Osteoblast (primary cell): Measurements from ENCODE around the gene PLEKHG4. TPM values are rescaled to one million over a fixed set of nuclear protein-coding genes. Genes with fewer than 3 reads are reported as not detected.

Experiments used
- DNase-seq: peaks from one replicate; pipeline ENCODE4 v3.0.0; 2011; ENCODE audit warnings: low spot score, mixed read lengths; ENCODE audit not compliant: insufficient read length; ENCODE audit errors: missing footprints
- H2AFZ ChIP-seq: 2 replicates; pipeline ENCODE4 v1.6.0; 2011; ENCODE audit warnings: mild to moderate bottlenecking, low read length
- H3K27ac ChIP-seq: 2 replicates; pipeline ENCODE4 v1.5.1; 2011; ENCODE audit warnings: mild to moderate bottlenecking, low read depth, low read length, moderate library complexity
- H3K27me3 ChIP-seq: 2 replicates; pipeline ENCODE4 v1.6.0; 2012; ENCODE audit warnings: mild to moderate bottlenecking, control low read depth, inconsistent platforms, low read length, moderate library complexity; ENCODE audit not compliant: insufficient read depth
- H3K36me3 ChIP-seq: 2 replicates; pipeline ENCODE4 v1.5.1; 2011; ENCODE audit warnings: mild to moderate bottlenecking, low read length, control low read depth, moderate library complexity; ENCODE audit not compliant: insufficient read depth
- H3K4me1 ChIP-seq: 2 replicates; pipeline ENCODE4 v1.5.1; 2011; ENCODE audit warnings: mild to moderate bottlenecking, low read length, control low read depth, moderate library complexity; ENCODE audit not compliant: insufficient read depth
- H3K4me2 ChIP-seq: 2 replicates; pipeline ENCODE4 v1.6.0; 2011; ENCODE audit warnings: mild to moderate bottlenecking, low read length; ENCODE audit not compliant: insufficient read depth
- H3K4me3 ChIP-seq: fragments of 200-600 bp; sonication (generic); 3 replicates; pipeline ENCODE4 v1.5.1; 2012; ENCODE audit warnings: mild to moderate bottlenecking, low read length, inconsistent platforms; ENCODE audit not compliant: insufficient read depth
- H3K79me2 ChIP-seq: 2 replicates; pipeline ENCODE4 v1.6.0; 2012; ENCODE audit warnings: mild to moderate bottlenecking, low read length, control low read depth, inconsistent platforms; ENCODE audit not compliant: insufficient read depth
- H3K9me3 ChIP-seq: 2 replicates; pipeline ENCODE4 v1.5.1; 2011; ENCODE audit warnings: low read depth, low read length, control low read depth
- H4K20me1 ChIP-seq: 2 replicates; pipeline ENCODE4 v1.6.0; 2012; ENCODE audit warnings: mild to moderate bottlenecking, low read length, control low read depth; ENCODE audit not compliant: insufficient read depth
- CTCF ChIP-seq: IDR thresholded peaks from 2 replicates; pipeline ENCODE4 v1.5.1; 2011; ENCODE audit warnings: mild to moderate bottlenecking, low read depth, low read length, moderate library complexity; ENCODE audit errors: extremely low read depth
- total RNA-seq: library from RNA; depleted of rRNA; stranded (reverse); fragments of >200 nt; gene quantifications from 2 replicates; pipeline ENCODE4 v1.2.3, GENCODE V29; 2012

The PLEKHG4 gene
- total RNA-seq, 1 donor, result 41.6 TPM

- Histone ChIP-seq H3K4me3 (peak overlapping the region; percentile 94), H3K4me2 (peak overlapping the region; percentile 84), H2AFZ (peak overlapping the region; percentile 63), H3K4me1 (peaks cover 41% of the 10 kb centered on the region), H3K27ac (peak overlapping the region; percentile 41), H3K27me3 (no peaks in the 10 kb centered on the region), H3K9me3 (no peaks in the 10 kb centered on the region), H3K79me2 (peaks cover 20% of the 10 kb centered on the region), H4K20me1 (peaks cover 2% of the 10 kb centered on the region), H3K36me3 (peaks cover 6% of the 10 kb centered on the region)
- DNase-seq, result peak; percentile 79
- no peak for TF ChIP-seq CTCF
These were observed 29.9 kb upstream of the PLEKHG4 start for GRCh38 chr16:67249178-67250044.

GRCh38 chr16:67250045-67250327 lies 29.3 kb upstream of the PLEKHG4 start:
- Histone ChIP-seq H2AFZ (peak overlapping the region; percentile 63), H3K79me2 (peaks cover 19% of the 10 kb centered on the region), H3K36me3 (peaks cover 6% of the 10 kb centered on the region), H3K4me1 (peaks cover 35% of the 10 kb centered on the region), H3K27ac (peak overlapping the region; percentile 41), H3K4me3 (peak overlapping the region; percentile 94), H4K20me1 (peaks cover 4% of the 10 kb centered on the region), H3K4me2 (peak overlapping the region; percentile 84), H3K9me3 (no peaks in the 10 kb centered on the region), H3K27me3 (no peaks in the 10 kb centered on the region)
- DNase-seq, result peak; percentile 76
- no peak for TF ChIP-seq CTCF

GRCh38 chr16:67252609-67253497 lies 26.5 kb upstream of the PLEKHG4 start:
- H2AFZ ChIP-seq, result no peak overlapping the region
- no peak overlapping the region for H3K4me3 ChIP-seq
- peaks cover 6% of the 10 kb centered on the region for H3K79me2 ChIP-seq
- peaks cover 4% of the 10 kb centered on the region for H4K20me1 ChIP-seq
- H3K36me3 ChIP-seq, result peaks cover 6% of the 10 kb centered on the region
- H3K9me3 ChIP-seq, result no peaks in the 10 kb centered on the region
- H3K27me3 ChIP-seq, result no peaks in the 10 kb centered on the region
- peak; percentile 36 for DNase-seq
- no peak for TF ChIP-seq CTCF
- H3K4me2 ChIP-seq, result no peak overlapping the region
- no peak overlapping the region for H3K27ac ChIP-seq
- H3K4me1 ChIP-seq, result peaks cover 26% of the 10 kb centered on the region
